T-cell (primary cell): ENCODE data around the gene APIP. TPM values are rescaled to one million over a fixed set of nuclear protein-coding genes. Genes with fewer than 3 reads are reported as not detected.

Experiments used
- ATAC-seq, 4 experiments: fragments of 200-7000 bp in 3 of 4; fragments of 150-1000 bp in 1 of 4; cut with Tn5 transposase; replicated peaks in 1 of 4; 1 replicate in 3 of 4; 2 replicates in 1 of 4; pipeline ENCODE4 v1.10.0; 2021; ENCODE audit warnings: moderate library complexity in 3 of 4, mild to moderate bottlenecking in 2 of 4, moderate number of reproducible peaks in 1 of 4
- CTCF ChIA-PET, 2 donors: fragments of 300-600 bp; sonication (Branson Sonifier 250); formaldehyde crosslinking; loops; one replicate each; lab custom pipeline; 2022; ENCODE audit warnings: antibody characterized with exemption in 2 of 2; lab: Charles Lee
- POLR2A ChIA-PET, 2 donors: fragments of 300-600 bp; sonication (Branson Sonifier 250); formaldehyde crosslinking; loops; one replicate each; lab custom pipeline; 2022; ENCODE audit warnings: antibody characterized with exemption in 2 of 2; lab: Charles Lee
- DNase-seq, 35 experiments: peaks; one replicate each; pipeline versions ENCODE4 v3.0.0 to v3.0.0-alpha.2; 2013 to 2023
- H3K27ac ChIP-seq: one replicate; pipeline ENCODE4 v1.5.1; 2013; ENCODE audit warnings: low read length
- H3K27me3 ChIP-seq, 2 experiments: replicated peaks in 1 of 2; 1 replicate in 1 of 2; 2 replicates in 1 of 2; pipeline versions ENCODE4 v1.6.1 to v1.7.0; 2013; ENCODE audit warnings: low read length in 1 of 2, mixed read lengths in 1 of 2; ENCODE audit not compliant: control insufficient read depth in 2 of 2, insufficient read depth in 2 of 2; ENCODE audit errors: extremely low read depth in 1 of 2
- H3K36me3 ChIP-seq, 2 donors: 1 replicate in 1 of 2; 2 replicates in 1 of 2; pipeline versions ENCODE4 v1.6.1 to v1.7.0; 2013; ENCODE audit warnings: low read length in 1 of 2; ENCODE audit not compliant: control insufficient read depth in 2 of 2, insufficient read depth in 1 of 2; ENCODE audit errors: extremely low read depth in 1 of 2
- H3K4me1 ChIP-seq, 2 experiments: 1 replicate in 1 of 2; 2 replicates in 1 of 2; pipeline versions ENCODE4 v1.6.1 to v1.7.0; 2013; ENCODE audit warnings: low read length in 2 of 2, mixed read lengths in 1 of 2; ENCODE audit not compliant: insufficient read depth in 2 of 2, control insufficient read depth in 1 of 2; ENCODE audit errors: extremely low read depth in 1 of 2
- H3K4me3 ChIP-seq, 2 donors: 1 replicate in 1 of 2; 2 replicates in 1 of 2; pipeline versions ENCODE4 v1.5.1 to v1.7.0; 2013; ENCODE audit warnings: mild to moderate bottlenecking in 2 of 2, low read length in 1 of 2, moderate library complexity in 1 of 2; ENCODE audit not compliant: control insufficient read depth in 1 of 2; ENCODE audit errors: extremely low read depth in 1 of 2
- H3K9me3 ChIP-seq: 2 replicates; pipeline ENCODE4 v1.7.0; 2013
- H3K27ac Mint-ChIP-seq, 2 donors: one replicate each; pipeline ENCODE4 v1.8.0; 2020 to 2021; ENCODE audit warnings: mild to moderate bottlenecking in 2 of 2, mixed read lengths in 2 of 2
- H3K27me3 Mint-ChIP-seq, 2 donors: one replicate each; pipeline ENCODE4 v1.8.0; 2021 to 2022; ENCODE audit warnings: mixed read lengths in 2 of 2
- H3K36me3 Mint-ChIP-seq: one replicate; pipeline ENCODE4 v1.8.0; 2021; ENCODE audit warnings: mixed read lengths
- H3K4me1 Mint-ChIP-seq, 3 donors: one replicate each; pipeline ENCODE4 v1.8.0; 2020 to 2022; ENCODE audit warnings: mixed read lengths in 3 of 3, mild to moderate bottlenecking in 1 of 3
- H3K4me3 Mint-ChIP-seq, 3 donors: one replicate each; pipeline ENCODE4 v1.8.0; 2020 to 2022; ENCODE audit warnings: mild to moderate bottlenecking in 3 of 3, mixed read lengths in 3 of 3, moderate library complexity in 3 of 3
- H3K9me3 Mint-ChIP-seq, 3 donors: one replicate each; pipeline ENCODE4 v1.8.0; 2020 to 2022; ENCODE audit warnings: mixed read lengths in 3 of 3
- WGBS: methylation state at CpG from one replicate; pipeline ENCODE4 v1.1.5; 2013; ENCODE audit warnings: missing lambda C conversion rate; ENCODE audit not compliant: insufficient coverage; 5-methylcytosine and 5-hydroxymethylcytosine counted together
- total RNA-seq, 35 experiments: library from RNA in 6 of 35; stranded (reverse) in 6 of 35; fragments of 120-200 nt in 1 of 35; gene quantifications; one replicate each; pipeline versions ENCODE4 v1.2.1 to v1.2.4 and lab custom pipeline; 2013 to 2026

Gene APIP
- total RNA-seq, 5 donors from 2014 or later (not counting 1 experiment from before 2014, with no cell fraction given) = 9.4 to 15.7 (median 15.6) TPM

DNA sequence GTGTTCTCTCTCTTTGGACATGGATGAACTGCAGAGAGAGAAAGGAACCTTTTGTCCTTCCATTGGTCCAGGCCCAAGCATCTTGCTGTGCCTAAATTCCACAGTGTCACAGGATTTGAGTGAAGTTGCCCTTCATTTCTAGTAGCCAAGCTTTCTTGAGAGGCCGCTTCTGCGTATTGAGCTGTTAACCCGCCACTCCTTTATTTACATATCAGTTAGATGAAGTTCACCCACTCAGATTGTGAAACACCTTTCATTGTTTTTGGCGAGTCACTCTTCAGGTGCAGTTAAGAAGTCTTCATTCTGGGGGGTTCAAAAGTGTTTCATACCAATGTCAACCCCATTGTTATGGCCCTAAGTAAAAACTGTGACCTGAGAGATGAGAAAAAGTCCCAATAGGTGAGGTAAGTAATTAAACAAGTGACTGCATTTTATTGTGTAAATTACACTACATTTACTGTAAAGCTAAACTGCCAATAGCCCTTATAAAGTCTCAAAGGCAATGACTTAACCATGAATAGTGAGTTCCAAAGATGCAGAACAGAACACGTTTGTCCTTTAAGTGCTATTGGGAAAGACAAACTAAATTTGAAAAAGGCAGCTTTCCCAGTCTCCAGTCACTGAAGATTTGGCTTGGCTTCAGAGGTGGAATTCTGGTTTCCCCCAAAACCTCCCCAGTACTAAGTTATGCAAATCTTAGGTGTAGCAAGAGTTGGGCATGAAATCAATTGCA, 61.0 kb downstream of the APIP start:
- DNase-seq (no peak), ATAC-seq (no peak)
- POLR2A ChIA-PET = no interaction called here
- Histone ChIP-seq H3K9me3 (no peaks in the 10 kb centered on the region), H3K4me1 (no peaks in the 10 kb centered on the region), H3K27me3 (no peaks in the 10 kb centered on the region), H3K36me3 (no peaks in the 10 kb centered on the region), H3K27ac (no peak overlapping the region), H3K4me3 (no peak overlapping the region)
- H3K4me1 Mint-ChIP-seq = no peaks in the 10 kb centered on the region
- peaks cover 2% of the 10 kb centered on the region for H3K36me3 Mint-ChIP-seq
- CTCF ChIA-PET = no interaction called here
- H3K4me3 Mint-ChIP-seq = no peak overlapping the region
- no peak overlapping the region for H3K27ac Mint-ChIP-seq
- H3K27me3 Mint-ChIP-seq = peaks cover 2 to 9% of the 10 kb centered on the region in 2 donors
- WGBS = 89% methylated on average over 3 of the region's 5 CpGs
- H3K9me3 Mint-ChIP-seq = no peaks in the 10 kb centered on the region

DNA sequence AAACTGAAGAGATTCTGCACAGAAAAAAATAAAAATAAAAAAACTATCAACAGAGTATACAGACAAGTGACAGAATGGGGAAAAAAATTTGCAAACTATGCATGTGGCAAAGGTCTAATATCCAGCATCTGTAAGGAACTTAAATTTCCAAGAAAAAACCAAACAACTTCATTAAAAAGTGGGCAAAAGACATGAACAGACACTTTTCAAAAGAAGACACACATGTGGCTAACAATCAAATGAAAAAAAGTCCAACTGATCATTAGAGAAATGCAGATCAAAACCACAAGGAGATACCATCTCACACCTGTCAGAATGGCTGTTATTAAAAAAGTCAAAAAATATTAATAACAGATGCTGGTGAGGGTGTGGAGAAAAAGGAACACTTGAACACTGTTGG, 64.3 kb downstream of the APIP start:
- ATAC-seq (no peak), DNase-seq (no peak)
- ChIA-PET CTCF (no interaction called here), POLR2A (no interaction called here)
- H3K36me3 Mint-ChIP-seq = peaks cover 2% of the 10 kb centered on the region
- H3K27me3 Mint-ChIP-seq = peaks cover 4 to 17% of the 10 kb centered on the region in 2 donors
- Histone ChIP-seq H3K9me3 (no peaks in the 10 kb centered on the region), H3K36me3 (no peaks in the 10 kb centered on the region), H3K27ac (no peak overlapping the region), H3K27me3 (no peaks in the 10 kb centered on the region), H3K4me3 (no peak overlapping the region), H3K4me1 (no peaks in the 10 kb centered on the region)
- no peak overlapping the region for H3K4me3 Mint-ChIP-seq
- H3K4me1 Mint-ChIP-seq = no peaks in the 10 kb centered on the region
- no peak overlapping the region for H3K27ac Mint-ChIP-seq
- no peaks in the 10 kb centered on the region for H3K9me3 Mint-ChIP-seq

DNA sequence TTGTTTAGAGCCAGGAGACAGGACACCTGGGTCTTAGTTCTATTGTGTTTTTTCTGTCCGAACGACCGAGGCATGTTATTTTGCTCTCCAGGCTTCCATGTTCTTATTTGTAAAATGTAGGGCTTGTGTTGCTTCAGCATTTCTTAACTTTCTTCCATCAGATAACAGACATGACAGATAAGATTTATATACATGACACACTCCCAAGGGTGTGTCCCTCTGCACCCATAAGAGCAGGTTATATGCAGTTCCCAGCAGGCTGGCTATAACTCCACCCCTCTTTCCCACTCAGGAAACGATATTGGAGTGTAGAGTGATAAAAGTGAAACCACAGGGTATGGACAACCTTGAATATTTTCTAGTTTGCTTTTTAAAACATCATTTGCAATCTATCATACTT, 65.8 kb downstream of the APIP start:
- CTCF ChIA-PET = no interaction called here
- DNase-seq = no peak
- Histone ChIP-seq H3K36me3 (no peaks in the 10 kb centered on the region), H3K9me3 (no peaks in the 10 kb centered on the region), H3K4me3 (no peak overlapping the region), H3K27me3 (no peaks in the 10 kb centered on the region), H3K4me1 (no peaks in the 10 kb centered on the region), H3K27ac (no peak overlapping the region)
- Mint-ChIP-seq H3K9me3 (no peaks in the 10 kb centered on the region), H3K4me3 (no peak overlapping the region), H3K27ac (no peak overlapping the region), H3K27me3 (peaks cover 5 to 19% of the 10 kb centered on the region in 2 donors), H3K36me3 (no peaks in the 10 kb centered on the region), H3K4me1 (no peaks in the 10 kb centered on the region)
- no CpG with 5 or more reads among the region's 4 CpGs for WGBS
- POLR2A ChIA-PET = no interaction called here
- no peak for ATAC-seq

DNA sequence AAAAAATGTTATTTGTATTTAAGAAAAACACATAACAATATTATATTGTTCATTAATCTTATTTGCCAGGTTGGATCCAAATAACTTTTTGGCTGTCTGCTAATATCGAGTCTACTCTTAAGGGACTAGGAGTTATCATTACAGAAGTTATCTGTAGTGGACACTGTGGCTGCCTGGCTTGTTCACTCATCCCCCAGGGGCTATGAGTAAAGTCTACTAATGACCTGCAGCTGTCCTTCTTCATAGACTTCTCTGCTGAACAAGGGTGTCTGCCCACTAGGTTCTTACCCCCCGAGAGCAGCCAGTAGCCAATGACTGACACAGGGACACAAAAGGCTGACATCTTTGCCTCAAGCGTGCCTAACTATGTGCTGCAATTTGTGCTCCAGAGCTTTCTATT, 69.7 kb downstream of the APIP start:
- DNase-seq = no peak

DNA sequence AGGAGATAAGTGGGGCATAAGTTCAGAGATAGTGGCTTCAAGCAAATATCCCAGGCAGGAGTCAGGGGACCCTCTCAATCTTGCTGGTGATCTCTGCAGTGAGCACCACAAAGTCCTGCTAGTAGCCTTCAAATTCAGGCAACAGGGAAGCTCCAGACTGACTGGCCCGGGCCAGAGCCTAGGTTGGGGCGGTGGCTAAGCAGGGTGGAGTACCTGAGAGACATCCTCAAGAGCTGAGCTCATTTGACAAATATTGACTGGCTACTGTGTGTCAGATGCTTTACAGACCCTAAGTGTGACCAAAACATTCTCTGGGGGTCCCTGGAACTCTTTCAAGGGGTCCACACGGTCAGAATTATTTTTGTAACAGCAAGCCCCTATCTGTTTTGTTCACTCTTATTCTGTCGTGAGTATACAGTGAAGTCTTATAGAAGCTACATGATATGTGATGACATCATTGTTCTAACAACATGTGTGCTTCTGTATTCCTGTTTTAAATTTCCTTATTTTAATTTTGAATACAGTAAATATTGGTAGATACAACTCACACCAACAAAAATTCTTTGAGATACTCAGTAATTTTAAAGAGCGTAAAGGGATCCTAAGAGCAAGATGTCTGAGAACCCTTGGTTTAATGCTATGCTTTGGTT, 71.6 kb downstream of the APIP start:
- POLR2A ChIA-PET = no interaction called here

More for the DNA sequence above, 69.7 kb downstream of the APIP start:
- H3K36me3 ChIP-seq = no peaks in the 10 kb centered on the region
- no peak overlapping the region for H3K27ac ChIP-seq
- Mint-ChIP-seq H3K36me3 (no peaks in the 10 kb centered on the region), H3K9me3 (no peaks in the 10 kb centered on the region), H3K27ac (no peak overlapping the region), H3K4me3 (no peak overlapping the region), H3K4me1 (no peaks in the 10 kb centered on the region), H3K27me3 (peaks cover 12 to 15% of the 10 kb centered on the region in 2 donors)
- H3K9me3 ChIP-seq = no peaks in the 10 kb centered on the region
- CTCF ChIA-PET = no interaction called here
- H3K27me3 ChIP-seq = peaks cover 0 to 6% of the 10 kb centered on the region in 2 experiments
- ATAC-seq = no peak
- POLR2A ChIA-PET = interaction anchor here in 1 of 2 donors (0.6 to 0.7 kb wide), 2 partner anchors 125 to 1546 kb away, joined by 3 to 4 read pairs; no protein-coding TSS in a partner anchor
- 88% methylated on average over 3 of the region's 3 CpGs for WGBS
- no peak overlapping the region for H3K4me3 ChIP-seq
- H3K4me1 ChIP-seq = no peaks in the 10 kb centered on the region

DNA sequence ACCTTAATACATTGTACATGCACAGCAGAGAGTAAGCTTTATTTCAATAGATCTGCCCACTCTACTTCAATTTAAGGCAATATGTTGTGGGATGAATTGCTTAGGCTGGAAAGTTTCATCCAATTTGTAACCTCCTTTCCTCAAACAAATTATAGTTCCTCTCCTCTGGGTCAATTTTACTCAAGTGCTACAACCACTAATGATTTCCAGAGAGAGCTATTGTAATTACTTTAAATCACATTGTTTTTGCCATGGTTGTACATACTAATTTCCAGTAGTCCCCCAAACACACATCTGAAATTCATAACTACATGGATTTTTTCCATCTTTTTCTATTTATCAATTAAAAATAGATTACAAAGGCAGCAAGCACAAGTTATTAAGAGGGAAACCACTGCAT, 72.9 kb downstream of the APIP start:
- Histone ChIP-seq H3K9me3 (no peaks in the 10 kb centered on the region), H3K27me3 (peaks cover 0 to 11% of the 10 kb centered on the region in 2 experiments), H3K4me1 (no peaks in the 10 kb centered on the region), H3K36me3 (no peaks in the 10 kb centered on the region), H3K4me3 (no peak overlapping the region), H3K27ac (no peak overlapping the region)
- CTCF ChIA-PET = no interaction called here
- POLR2A ChIA-PET = no interaction called here
- no peak for ATAC-seq
- DNase-seq = no peak
- Mint-ChIP-seq H3K27me3 (peaks cover 11 to 13% of the 10 kb centered on the region in 2 donors), H3K9me3 (no peaks in the 10 kb centered on the region), H3K4me3 (no peak overlapping the region), H3K36me3 (no peaks in the 10 kb centered on the region), H3K4me1 (no peaks in the 10 kb centered on the region), H3K27ac (no peak overlapping the region)

More for the DNA sequence above, 71.6 kb downstream of the APIP start:
- ATAC-seq (no peak), DNase-seq (no peak)
- Mint-ChIP-seq H3K9me3 (no peaks in the 10 kb centered on the region), H3K4me1 (no peaks in the 10 kb centered on the region), H3K27ac (no peak overlapping the region), H3K36me3 (no peaks in the 10 kb centered on the region), H3K27me3 (peaks cover 10 to 15% of the 10 kb centered on the region in 2 donors), H3K4me3 (no peak overlapping the region)
- Histone ChIP-seq H3K27me3 (peaks cover 0 to 11% of the 10 kb centered on the region in 2 experiments), H3K36me3 (no peaks in the 10 kb centered on the region), H3K4me1 (no peaks in the 10 kb centered on the region), H3K27ac (no peak overlapping the region), H3K9me3 (no peaks in the 10 kb centered on the region), H3K4me3 (no peak overlapping the region)
- CTCF ChIA-PET = interaction anchor here in 1 of 2 donors (0.6 kb wide), 1 partner anchor 430 kb away, joined by 3 read pairs; no protein-coding TSS in a partner anchor
- 100% methylated on average over 2 of the region's 5 CpGs for WGBS
